RKO (cell line): ENCODE data around the gene DUSP22.
A peak's percentile ranks its signal among the peaks of the same experiment; 100 is the strongest.
"Not testable (repeated sequence)": the region's sequence is repeated elsewhere in the genome, so short reads cannot be mapped to it uniquely, and the experiment has no call there.

Experiments used
- DNase-seq: peaks from one replicate; pipeline ENCODE4 v3.0.0-alpha.2; 2016; ENCODE audit warnings: low spot score

Gene DUSP22

GRCh38 chr6:291697-292505, at the start of gene DUSP22:
Gene DUSP22, plus strand, starts transcription at chr6:292487. Its CDS starts 53 bp downstream, at chr6:292540.
- peak; percentile 87 for DNase-seq

- DNase-seq = peak; percentile 40
Observed at GRCh38 chr6:246352-246751, 45.9 kb upstream of the DUSP22 start.

GRCh38 chr6:247351-247750, 44.9 kb upstream of the DUSP22 start:
- no peak for DNase-seq

- DNase-seq = not testable (repeated sequence)
Observed at GRCh38 chr6:248046-248445, 44.2 kb upstream of the DUSP22 start.

GRCh38 chr6:250676-251075, 41.6 kb upstream of the DUSP22 start:
- DNase-seq = no peak

- peak; percentile 16 for DNase-seq
Observed at GRCh38 chr6:251920-252319, 40.4 kb upstream of the DUSP22 start.

GRCh38 chr6:252775-253535, 39.3 kb upstream of the DUSP22 start:
- DNase-seq = no peak

- no peak for DNase-seq
Observed at GRCh38 chr6:254016-254415, 38.3 kb upstream of the DUSP22 start.

GRCh38 chr6:255041-255750, 37.1 kb upstream of the DUSP22 start:
- DNase-seq = no peak

GRCh38 chr6:255751-256083, 36.6 kb upstream of the DUSP22 start:
- DNase-seq = no peak

- DNase-seq = no peak
Observed at GRCh38 chr6:256169-256568, 36.1 kb upstream of the DUSP22 start.

- DNase-seq = no peak
Observed at GRCh38 chr6:257031-257725, 35.1 kb upstream of the DUSP22 start.

GRCh38 chr6:257774-258173, 34.5 kb upstream of the DUSP22 start:
- DNase-seq = no peak

- DNase-seq = no peak
Observed at GRCh38 chr6:259316-259715, 33.0 kb upstream of the DUSP22 start.

GRCh38 chr6:259901-260508, 32.3 kb upstream of the DUSP22 start:
- DNase-seq = no peak

GRCh38 chr6:264626-265025, 27.7 kb upstream of the DUSP22 start:
- DNase-seq = no peak

- no peak for DNase-seq
Observed at GRCh38 chr6:268394-268935, 23.8 kb upstream of the DUSP22 start.

GRCh38 chr6:273551-274058, 18.7 kb upstream of the DUSP22 start:
- DNase-seq = no peak

GRCh38 chr6:277746-278145, 14.5 kb upstream of the DUSP22 start:
- DNase-seq = no peak

GRCh38 chr6:278494-278893, 13.8 kb upstream of the DUSP22 start:
- no peak for DNase-seq

GRCh38 chr6:279341-280029, 12.8 kb upstream of the DUSP22 start:
- DNase-seq = no peak
